Measurements from ENCODE around the gene OXTR. TPM values are rescaled to one million over a fixed set of nuclear protein-coding genes. Genes with fewer than 3 reads are reported as not detected.

Gene OXTR
- total and polyA plus RNA-seq, 2 of the 13 experiments (the other 11 are each of a cell fraction or from before 2014, with no cell fraction given) = 0.36 to 0.95 TPM

DNA sequence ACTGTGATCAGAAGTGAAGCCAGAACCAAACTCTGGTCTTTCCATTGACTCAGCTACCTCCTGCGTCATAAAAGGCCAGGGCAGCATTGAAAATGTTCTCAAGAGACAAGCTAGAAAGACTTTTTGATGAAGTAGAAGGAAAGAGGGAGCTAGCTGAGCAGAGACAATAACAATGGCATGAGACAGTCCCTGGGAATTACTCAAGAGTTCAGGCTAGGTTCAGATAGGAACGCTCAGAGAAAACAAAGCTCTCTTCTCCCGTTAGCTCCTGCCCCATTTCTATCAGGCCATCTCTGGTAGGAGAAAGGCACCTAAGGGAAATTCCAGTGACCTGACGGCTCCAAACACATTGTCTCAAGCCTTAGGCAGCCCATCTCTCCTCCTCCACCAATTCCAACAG lies 7.0 kb upstream of the OXTR start:
- Histone ChIP-seq H4K20me1 (ENCODE audit: insufficient read depth, low read length) (no peaks in the 10 kb centered on the region), H2AFZ (ENCODE audit: low read length) (no peak overlapping the region), H3K36me3 (replicated peaks in 1 of 2; ENCODE audit: control insufficient read depth in 1 of 2, insufficient read depth in 2 of 2, low read length in 2 of 2) (no peaks in the 10 kb centered on the region), H3K4me1 (ENCODE audit: insufficient read depth, low read length) (peaks cover 12% of the 10 kb centered on the region; the same call in 1 of the 2 replicates), H3K9ac (ENCODE audit: insufficient read depth, low read depth, low read length) (no peak overlapping the region), H3K4me3 (replicated peaks in 1 of 3; ENCODE audit: insufficient read depth in 1 of 3, low read depth in 2 of 3, low read length in 3 of 3) (no peak overlapping the region), H3K27me3 (ENCODE audit: control insufficient read depth in 1 of 2, insufficient read depth in 2 of 2, low read length in 2 of 2) (no peaks in the 10 kb centered on the region), H3K9me3 (ENCODE audit: low read length) (no peaks in the 10 kb centered on the region), H3K27ac (ENCODE audit: extremely low read length, insufficient read depth, low read length) (no peak overlapping the region), H3K79me2 (ENCODE audit: insufficient read depth, low read length) (no peaks in the 10 kb centered on the region), H3K4me2 (ENCODE audit: low read depth, low read length) (no peak overlapping the region)
- no peak for TF ChIP-seq NR2C2 (CRISPR knock-in tag; IDR thresholded peaks at IDR 0.05; ENCODE audit: borderline replicate concordance)
- 0 out of 2 replicates have a peak, but pooled peaks have one; percentile 6 for TF ChIP-seq CEBPG (CRISPR knock-in tag; IDR thresholded peaks at IDR 0.05)
- TF ChIP-seq RARA (CRISPR knock-in tag; IDR thresholded peaks at IDR 0.05) = 0 out of 2 replicates have a peak, but pooled peaks have one; percentile 20
- TF ChIP-seq MZF1 (CRISPR knock-in tag; IDR thresholded peaks at IDR 0.05; ENCODE audit: borderline replicate concordance) = no peak
- TF ChIP-seq CEBPB (IDR thresholded peaks at IDR 0.05; ENCODE audit: borderline replicate concordance, low read depth, low read length) = peak; percentile 11; the same call in 1 of the 2 replicates
- WGBS (ENCODE audit: low lambda C conversion rate) = 24% methylated on average over 4 of the region's 4 CpGs
- in situ Hi-C loops (cut with HindIII; ENCODE audit: extremely low pct_ligation_motif_present, low pct_unique_long_range_greater_than_20kb) = no loop called here
- peak; percentile 71 for FAIRE-seq
- BruUV-seq (replicated peaks) = no TSS peak
- ChIA-PET POLR2A (no interaction called here), CTCF (ENCODE audit: low intra/inter-chr PET ratio, low total read pairs) (no interaction called here)
- ATAC-seq = peak; percentile 89
- intact Hi-C loops (cut with micrococcal nuclease; ENCODE audit: unreplicated experiment) = no loop called here
- DNase-seq (ENCODE audit: low spot score) = peak; percentile 43

- intact Hi-C loops (cut with micrococcal nuclease; ENCODE audit: unreplicated experiment) = no loop called here
- CTCF ChIA-PET (ENCODE audit: low intra/inter-chr PET ratio, low total read pairs) = no interaction called here
Observed at GRCh38 chr3:8775602-8776001, 6.2 kb upstream of the OXTR start.

More at GRCh38 chr3:8775602-8776001, 6.2 kb upstream of the OXTR start:
- Histone ChIP-seq H3K79me2 (ENCODE audit: insufficient read depth, low read length) (no peaks in the 10 kb centered on the region), H3K9me3 (ENCODE audit: low read length) (no peaks in the 10 kb centered on the region), H2AFZ (ENCODE audit: low read length) (no peak overlapping the region), H3K4me3 (replicated peaks in 1 of 3; ENCODE audit: insufficient read depth in 1 of 3, low read depth in 2 of 3, low read length in 3 of 3) (no peak overlapping the region), H3K27ac (ENCODE audit: extremely low read length, insufficient read depth, low read length) (no peak overlapping the region), H3K27me3 (ENCODE audit: control insufficient read depth in 1 of 2, insufficient read depth in 2 of 2, low read length in 2 of 2) (no peaks in the 10 kb centered on the region), H3K4me2 (ENCODE audit: low read depth, low read length) (no peak overlapping the region), H3K4me1 (ENCODE audit: insufficient read depth, low read length) (peaks cover 12% of the 10 kb centered on the region; the same call in 1 of the 2 replicates), H4K20me1 (ENCODE audit: insufficient read depth, low read length) (no peaks in the 10 kb centered on the region), H3K9ac (ENCODE audit: insufficient read depth, low read depth, low read length) (no peak overlapping the region), H3K36me3 (replicated peaks in 1 of 2; ENCODE audit: control insufficient read depth in 1 of 2, insufficient read depth in 2 of 2, low read length in 2 of 2) (no peaks in the 10 kb centered on the region)
- POLR2A ChIA-PET = no interaction called here
- WGBS (ENCODE audit: low lambda C conversion rate) = 43% methylated on average over 6 of the region's 6 CpGs
- in situ Hi-C loops (cut with HindIII; ENCODE audit: extremely low pct_ligation_motif_present, low pct_unique_long_range_greater_than_20kb) = no loop called here
- no peak for TF ChIP-seq CCAR2 (optimal IDR thresholded peaks at IDR 0.05; ENCODE audit: low read depth, low read length)
- TF ChIP-seq ZNF768 (CRISPR knock-in tag; IDR thresholded peaks at IDR 0.05) = peak; percentile 80
- no peak for TF ChIP-seq ZMYM4 (CRISPR knock-in tag; IDR thresholded peaks at IDR 0.05)
- no peak for ATAC-seq
- FAIRE-seq = no peak
- DNase-seq (ENCODE audit: low spot score) = no peak
- no TSS peak for BruUV-seq (replicated peaks)
